Transverse colon (tissue), 4 donors: Measurements from ENCODE around the gene EPB42. TPM values are rescaled to one million over a fixed set of nuclear protein-coding genes. Genes with fewer than 3 reads are reported as not detected.
"Not testable (repeated sequence)": the region's sequence is repeated elsewhere in the genome, so short reads cannot be mapped to it uniquely, and the experiment has no call there.

Experiments
- DNase-seq: peaks from one replicate; pipeline ENCODE4 v3.0.0-alpha.2; 2019
- H3K27ac ChIP-seq, 4 donors: fragments of 200-600 bp; sonication (generic); 2 replicates each; pipeline ENCODE4 v1.5.1; 2016 to 2018; ENCODE audit warnings: inconsistent platforms in 4 of 4
- H3K27me3 ChIP-seq: fragments of 200-600 bp; sonication (generic); 2 replicates; pipeline ENCODE4 v1.5.1; 2017; ENCODE audit warnings: inconsistent platforms
- H3K36me3 ChIP-seq, 4 donors: fragments of 200-600 bp; sonication (generic); 2 replicates each; pipeline ENCODE4 v1.5.1; 2017 to 2019; ENCODE audit warnings: inconsistent platforms in 4 of 4
- H3K4me1 ChIP-seq, 4 donors: fragments of 200-600 bp; sonication (generic); 2 replicates each; pipeline ENCODE4 v1.5.1; 2017 to 2020; ENCODE audit warnings: inconsistent platforms in 4 of 4
- H3K4me3 ChIP-seq, 4 donors: fragments of 200-600 bp; sonication (generic); 1 replicate in 1 of 4; 2 replicates in 3 of 4; pipeline versions ENCODE4 v1.5.1 to v1.6.1; 2017 to 2019; ENCODE audit warnings: inconsistent platforms in 4 of 4
- H3K9me3 ChIP-seq, 2 donors: fragments of 200-600 bp; sonication (generic); 2 replicates each; pipeline ENCODE4 v1.5.1; 2017 to 2019; ENCODE audit warnings: inconsistent platforms in 2 of 2
- EP300 ChIP-seq: sonication (generic); formaldehyde crosslinking; IDR thresholded peaks from one replicate; pipeline ENCODE4 v1.6.1; 2017; ENCODE audit warnings: antibody characterized with exemption, low read depth
- POLR2A ChIP-seq: fragments of 450-650 bp; IDR thresholded peaks from one replicate; pipeline ENCODE4 v1.6.1; 2016; ENCODE audit warnings: antibody characterized with exemption, mild to moderate bottlenecking, moderate library complexity
- POLR2AphosphoS5 ChIP-seq, 3 donors: sonication (generic); formaldehyde crosslinking; IDR thresholded peaks; one replicate each; pipeline ENCODE4 v1.6.1; 2016; ENCODE audit warnings: antibody characterized with exemption in 3 of 3
- WGBS, 2 donors: methylation state at CpG; one replicate each; pipeline ENCODE4 v1.1.5; 2018; ENCODE audit warnings: low coverage in 1 of 2; 5-methylcytosine and 5-hydroxymethylcytosine counted together
- in situ Hi-C, 4 donors: fragments of 200-750 bp; cut with MboI; loops; one replicate each; pipeline versions ENCODE4 v1.15.0 to v1.15.1; 2017; ENCODE audit warnings: low sequenced_read_pairs in 3 of 4, low pct_ligation_motif_present in 1 of 4, low pct_unique_long_range_greater_than_20kb in 1 of 4
- intact Hi-C: fragments of 100-400 bp; cut with DNase I; formaldehyde crosslinking; loops from one replicate; pipeline ENCODE4 v1.15.1; 2023; ENCODE audit warnings: low total_unique reads
- total RNA-seq, 4 donors: library from RNA; depleted of rRNA; stranded (reverse); fragments of >200 nt; gene quantifications; one replicate each; pipeline ENCODE4 v1.1.0, GENCODE V29; 2016
- TF ChIP-seq, protein P1 (sequence below), 5 experiments: fragments of 200-600 bp in 3 of 5; fragments of 450-650 bp in 2 of 5; sonication (generic) in 3 of 5; IDR thresholded peaks; 1 replicate in 2 of 5; 2 replicates in 3 of 5; pipeline ENCODE4 v1.5.1; 2016 to 2017; ENCODE audit warnings: antibody characterized with exemption in 5 of 5, inconsistent platforms in 3 of 5, mild to moderate bottlenecking in 2 of 5, moderate library complexity in 1 of 5

EPB42 gene
- total RNA-seq, 4 donors from 2014 or later, result not detected

DNA sequence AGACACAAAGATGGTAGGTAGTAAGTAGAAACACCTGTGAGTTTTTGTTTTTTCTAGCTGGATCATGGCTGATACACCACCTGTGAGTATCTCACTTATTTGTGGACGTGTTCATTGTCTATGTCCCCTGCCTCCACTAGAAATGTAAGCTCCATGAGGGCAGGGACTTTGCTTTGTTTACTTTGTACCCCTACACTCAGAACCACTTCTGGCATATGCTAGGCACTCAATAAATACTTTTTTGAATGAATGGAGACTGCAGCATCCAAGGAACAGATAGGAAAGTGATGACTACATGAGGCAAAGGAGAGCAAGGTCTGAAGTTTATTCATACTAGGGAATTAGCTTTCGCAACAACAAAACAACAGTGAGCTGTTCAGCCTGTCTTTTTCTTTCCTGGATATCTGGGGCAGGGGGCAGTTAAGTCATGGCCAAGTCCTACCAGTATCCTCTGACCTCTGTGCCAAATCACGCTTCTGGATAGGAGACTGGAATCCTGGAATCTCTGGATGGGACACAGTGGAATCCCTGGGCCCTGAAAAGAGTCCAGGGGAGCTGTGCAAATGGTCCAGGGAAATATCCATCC, 11.6 kb upstream of the EPB42 start:
- DNase-seq, result no peak
- in situ Hi-C loops, result loop anchor here in 1 of 4 donors (5.0 kb wide), 1 partner anchor 50 kb away; no protein-coding TSS in a partner anchor
- 88 to 100% methylated on average over 1 to 3 of the region's 3 CpGs for WGBS, 2 donors
- Histone ChIP-seq H3K36me3 (no peaks in the 10 kb centered on the region), H3K9me3 (no peaks in the 10 kb centered on the region), H3K4me1 (no peaks in the 10 kb centered on the region), H3K27ac (no peak overlapping the region), H3K4me3 (no peak overlapping the region), H3K27me3 (no peaks in the 10 kb centered on the region)
- intact Hi-C loops, result loop anchor here (2.0 kb wide), 1 partner anchor 16 kb away; no protein-coding TSS in a partner anchor
- TF ChIP-seq EP300 (no peak), POLR2A (no peak), POLR2AphosphoS5 (IDR thresholded peaks at IDR 0.05) (no peak)
- TF ChIP-seq, protein P1, sequence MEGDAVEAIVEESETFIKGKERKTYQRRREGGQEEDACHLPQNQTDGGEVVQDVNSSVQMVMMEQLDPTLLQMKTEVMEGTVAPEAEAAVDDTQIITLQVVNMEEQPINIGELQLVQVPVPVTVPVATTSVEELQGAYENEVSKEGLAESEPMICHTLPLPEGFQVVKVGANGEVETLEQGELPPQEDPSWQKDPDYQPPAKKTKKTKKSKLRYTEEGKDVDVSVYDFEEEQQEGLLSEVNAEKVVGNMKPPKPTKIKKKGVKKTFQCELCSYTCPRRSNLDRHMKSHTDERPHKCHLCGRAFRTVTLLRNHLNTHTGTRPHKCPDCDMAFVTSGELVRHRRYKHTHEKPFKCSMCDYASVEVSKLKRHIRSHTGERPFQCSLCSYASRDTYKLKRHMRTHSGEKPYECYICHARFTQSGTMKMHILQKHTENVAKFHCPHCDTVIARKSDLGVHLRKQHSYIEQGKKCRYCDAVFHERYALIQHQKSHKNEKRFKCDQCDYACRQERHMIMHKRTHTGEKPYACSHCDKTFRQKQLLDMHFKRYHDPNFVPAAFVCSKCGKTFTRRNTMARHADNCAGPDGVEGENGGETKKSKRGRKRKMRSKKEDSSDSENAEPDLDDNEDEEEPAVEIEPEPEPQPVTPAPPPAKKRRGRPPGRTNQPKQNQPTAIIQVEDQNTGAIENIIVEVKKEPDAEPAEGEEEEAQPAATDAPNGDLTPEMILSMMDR (IDR thresholded peaks at IDR 0.05), result no peak

DNA sequence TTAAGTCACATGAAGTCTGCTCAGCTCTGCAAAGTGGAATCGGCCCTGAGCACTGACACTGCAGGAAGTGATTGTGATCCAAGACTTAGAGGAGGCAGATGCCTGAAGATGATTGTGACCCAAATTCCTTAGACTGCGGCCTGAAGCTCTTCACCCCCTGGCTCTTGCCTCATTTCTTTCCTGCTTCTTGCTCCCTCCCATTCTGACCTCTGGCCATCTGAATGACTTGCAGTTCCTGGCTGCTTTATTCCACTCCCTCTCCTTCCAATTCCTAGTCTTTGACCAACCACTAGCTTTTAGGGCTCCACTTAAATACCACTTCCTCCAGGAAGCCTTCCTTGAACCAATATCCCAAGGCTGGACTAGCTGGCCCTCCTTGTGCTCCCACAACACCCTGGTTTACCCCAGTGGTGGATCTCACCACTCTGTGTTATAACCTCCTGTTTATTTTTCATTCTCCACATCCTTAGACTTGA, 9.9 kb upstream of the EPB42 start:
- H3K27ac ChIP-seq, result no peak overlapping the region
- 33 to 63% methylated on average over 2 of the region's 2 CpGs for WGBS, 2 donors
- intact Hi-C loops, result no loop called here

GRCh38 chr15:43229977-43230376, 9.2 kb upstream of the EPB42 start:
- no peak for DNase-seq
- Histone ChIP-seq H3K9me3 (no peaks in the 10 kb centered on the region), H3K27me3 (no peaks in the 10 kb centered on the region), H3K4me1 (no peaks in the 10 kb centered on the region), H3K36me3 (no peaks in the 10 kb centered on the region), H3K27ac (no peak overlapping the region), H3K4me3 (no peak overlapping the region)
- intact Hi-C loops (loop anchor here (10.0 kb wide), 1 partner anchor 55 kb away; no protein-coding TSS in a partner anchor), in situ Hi-C loops (loop anchor here in 2 of 4 donors (5.0 kb wide), 2 partner anchors 47 to 52 kb away; no protein-coding TSS in a partner anchor)
- TF ChIP-seq POLR2AphosphoS5 (IDR thresholded peaks at IDR 0.05) (no peak), POLR2A (no peak), EP300 (no peak)
- TF ChIP-seq, protein P1 (IDR thresholded peaks at IDR 0.05), result no peak
- 82 to 90% methylated on average over 2 to 5 of the region's 5 CpGs for WGBS, 2 donors

More for the DNA sequence above, 9.9 kb upstream of the EPB42 start:
- Histone ChIP-seq H3K36me3 (no peaks in the 10 kb centered on the region), H3K4me1 (no peaks in the 10 kb centered on the region), H3K9me3 (no peaks in the 10 kb centered on the region), H3K4me3 (no peak overlapping the region), H3K27me3 (no peaks in the 10 kb centered on the region)
- DNase-seq, result no peak
- in situ Hi-C loops, result loop anchor here in 1 of 4 donors (5.0 kb wide), 1 partner anchor 52 kb away; no protein-coding TSS in a partner anchor
- TF ChIP-seq EP300, result no peak
- TF ChIP-seq, protein P1 (IDR thresholded peaks at IDR 0.05), result no peak
- no peak for TF ChIP-seq POLR2A
- TF ChIP-seq POLR2AphosphoS5 (IDR thresholded peaks at IDR 0.05), result no peak

GRCh38 chr15:43226436-43227305, 5.9 kb upstream of the EPB42 start:
- H3K4me1 ChIP-seq, result no peaks in the 10 kb centered on the region
- in situ Hi-C loops, result loop anchor here in 1 of 4 donors (5.0 kb wide), 1 partner anchor 51 kb away; no protein-coding TSS in a partner anchor
- no peak for TF ChIP-seq POLR2AphosphoS5 (IDR thresholded peaks at IDR 0.05)
- TF ChIP-seq EP300, result no peak
- TF ChIP-seq, protein P1 (IDR thresholded peaks at IDR 0.05), result no peak
- no peak for TF ChIP-seq POLR2A
- no peaks in the 10 kb centered on the region for H3K9me3 ChIP-seq
- H3K27me3 ChIP-seq, result no peaks in the 10 kb centered on the region
- WGBS, 2 donors, result 86 to 95% methylated on average over 4 to 42 of the region's 57 CpGs
- H3K4me3 ChIP-seq, result no peak overlapping the region
- no peak for DNase-seq
- intact Hi-C loops, result loop anchor here (10.0 kb wide), 1 partner anchor 58 kb away; no protein-coding TSS in a partner anchor
- no peak overlapping the region for H3K27ac ChIP-seq
- no peaks in the 10 kb centered on the region for H3K36me3 ChIP-seq

- not testable (repeated sequence) for H3K4me3 ChIP-seq, H3K4me1 ChIP-seq, H3K36me3 ChIP-seq, H3K27me3 ChIP-seq, H3K27ac ChIP-seq, DNase-seq, H3K9me3 ChIP-seq
- intact Hi-C loops (loop anchor here (10.0 kb wide), 1 partner anchor 59 kb away; no protein-coding TSS in a partner anchor), in situ Hi-C loops (loop anchor here in 1 of 4 donors (5.0 kb wide), 1 partner anchor 51 kb away; no protein-coding TSS in a partner anchor)
- WGBS, 2 donors, result 90% methylated on average over 12 of the region's 12 CpGs; no CpG with 5 or more reads in 1 of the 2 donors
These were observed 5.1 kb upstream of the EPB42 start for GRCh38 chr15:43225950-43226255.
